RPMI7951 (cell line): ENCODE data around the gene LMX1B. TPM values are rescaled to one million over a fixed set of nuclear protein-coding genes. Genes with fewer than 3 reads are reported as not detected.
"Not testable (repeated sequence)": the region's sequence is repeated elsewhere in the genome, so short reads cannot be mapped to it uniquely, and the experiment has no call there.

ENCODE experiments used
- DNase-seq: peaks from one replicate; pipeline ENCODE4 v3.0.0-alpha.2; 2012; ENCODE audit warnings: low read depth
- total RNA-seq: library from RNA; depleted of rRNA; stranded (reverse); fragments of >200 nt; shearing (Covaris generic); gene quantifications from 2 replicates; pipeline ENCODE4 v1.2.3, GENCODE V29; 2014

The LMX1B gene
- total RNA-seq, 1 experiment from 2014 or later: not detected

DNA sequence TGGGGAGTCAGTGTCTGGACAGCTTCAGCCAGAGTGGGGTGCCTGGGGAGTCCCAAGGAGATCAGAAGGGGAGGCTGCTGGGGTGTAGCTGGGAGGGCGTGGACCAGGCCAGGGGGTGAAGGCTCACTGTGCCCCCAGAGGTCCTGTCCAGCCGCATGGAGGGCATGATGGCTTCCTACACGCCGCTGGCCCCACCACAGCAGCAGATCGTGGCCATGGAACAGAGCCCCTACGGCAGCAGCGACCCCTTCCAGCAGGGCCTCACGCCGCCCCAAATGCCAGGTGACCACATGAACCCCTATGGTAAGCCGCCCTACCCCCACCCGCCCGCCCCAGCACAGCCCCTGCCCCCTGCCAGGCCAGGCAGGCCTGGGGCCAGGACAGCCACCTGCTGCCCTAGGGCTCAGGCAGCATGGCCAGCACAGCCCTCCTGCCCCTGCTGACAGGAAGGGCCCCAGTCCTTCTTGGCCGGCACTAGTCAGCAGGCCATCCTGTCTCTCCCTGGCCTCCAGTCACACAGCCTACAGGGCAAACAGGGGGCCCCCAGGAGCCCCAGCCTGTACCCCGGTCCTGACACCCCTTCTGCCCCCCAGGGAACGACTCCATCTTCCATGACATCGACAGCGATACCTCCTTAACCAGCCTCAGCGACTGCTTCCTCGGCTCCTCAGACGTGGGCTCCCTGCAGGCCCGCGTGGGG, 82.1 kb downstream of the LMX1B start:
- DNase-seq: no peak

DNA sequence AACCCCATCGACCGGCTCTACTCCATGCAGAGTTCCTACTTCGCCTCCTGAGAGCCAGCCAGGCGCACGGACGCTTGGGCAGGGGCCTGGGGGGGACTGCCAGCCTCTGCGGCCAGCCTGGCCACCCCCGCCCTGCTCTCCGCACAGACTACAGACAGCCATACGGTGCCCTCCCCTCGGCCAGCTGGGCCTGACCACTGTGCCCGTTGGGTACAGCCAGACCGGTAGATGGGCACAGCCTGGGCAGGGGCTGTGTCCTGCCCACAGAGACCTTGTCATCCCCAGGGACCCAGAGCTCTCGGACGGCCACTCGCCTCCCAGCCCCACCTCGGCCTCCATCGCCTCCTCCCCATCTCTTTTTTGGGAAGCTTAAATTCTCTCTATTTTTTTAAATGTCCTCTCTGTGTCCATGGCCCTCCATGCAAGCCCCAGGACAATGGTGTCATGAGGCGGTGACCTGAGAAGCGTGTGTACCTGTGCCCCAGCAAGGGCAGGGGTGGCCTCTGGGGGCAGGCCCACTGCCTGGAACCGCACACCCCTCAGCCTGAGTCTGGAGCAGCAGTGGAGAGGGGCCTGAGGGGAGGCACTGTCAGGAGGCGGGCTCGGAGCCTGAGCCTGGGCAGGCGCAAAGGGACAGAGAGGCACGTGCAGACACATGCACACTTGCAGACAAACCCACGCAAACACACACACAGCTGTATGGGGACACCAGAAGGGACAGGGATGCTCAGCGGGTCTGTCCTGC, 82.8 kb downstream of the LMX1B start:
- DNase-seq: no peak

- no peak for DNase-seq
These were observed 83.6 kb downstream of the LMX1B start for GRCh38 chr9:126697330-126697729.

- no peak for DNase-seq
These were observed 84.5 kb downstream of the LMX1B start for GRCh38 chr9:126698251-126698650.

DNA sequence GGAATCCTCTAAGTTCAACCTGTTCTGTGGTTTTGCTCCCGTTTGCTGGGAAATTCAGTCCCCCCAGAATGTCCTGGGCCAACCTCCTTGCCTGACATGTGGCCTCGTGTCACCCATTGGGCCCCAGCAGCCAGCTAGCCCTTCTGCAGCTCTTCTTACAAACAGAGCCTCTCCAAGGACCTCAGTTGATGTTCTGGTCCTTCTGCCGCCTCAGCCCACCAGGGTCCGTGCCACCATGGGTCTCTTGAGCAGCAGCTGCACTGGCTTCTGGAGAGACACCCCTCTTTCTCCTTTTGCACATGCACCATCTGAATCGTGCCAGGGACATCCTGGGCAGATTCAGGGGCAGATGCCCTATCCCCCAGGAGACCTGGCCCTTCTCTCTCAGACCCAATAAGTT, 85.0 kb downstream of the LMX1B start:
- DNase-seq: no peak

- DNase-seq: no peak
These were observed 85.7 kb downstream of the LMX1B start for GRCh38 chr9:126699401-126699881.

DNA sequence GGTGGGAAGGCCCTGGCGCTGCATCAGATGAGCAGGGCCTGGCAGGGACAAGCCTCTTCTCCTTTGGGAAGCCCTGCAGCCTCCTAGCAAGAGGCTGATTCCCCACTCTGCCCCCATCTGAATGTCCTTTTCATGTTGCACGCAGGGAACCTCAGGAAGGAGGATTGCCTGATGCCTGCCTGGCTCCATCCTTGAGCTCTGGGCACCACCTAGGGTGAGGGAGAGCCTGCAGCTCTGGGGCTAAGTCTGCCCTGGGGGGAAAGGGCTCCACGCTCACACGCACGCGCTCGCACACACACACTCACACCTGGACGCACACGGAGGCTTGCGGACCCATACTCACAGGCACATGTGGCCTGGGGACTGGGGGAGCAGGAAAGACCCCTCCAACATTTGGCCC, 86.6 kb downstream of the LMX1B start:
- no peak for DNase-seq

GRCh38 chr9:126700903-126701812, 87.4 kb downstream of the LMX1B start:
- no peak for DNase-seq

DNA sequence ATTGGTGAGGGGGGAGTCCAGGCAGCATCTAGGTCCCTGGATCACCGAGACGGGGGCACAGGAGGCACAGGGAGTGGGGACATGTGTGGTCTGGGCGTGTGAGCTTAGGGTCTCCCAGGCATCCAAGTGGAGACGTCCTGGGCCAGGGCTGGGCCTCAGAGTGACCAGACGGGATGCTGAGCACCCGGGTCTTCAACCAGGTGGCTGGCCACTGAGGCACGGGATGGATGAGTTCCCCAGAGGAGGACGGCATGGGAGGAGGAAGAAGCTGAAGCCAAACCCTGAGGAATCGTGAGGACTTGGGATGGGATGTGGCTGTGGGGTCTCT, 88.0 kb downstream of the LMX1B start:
- DNase-seq: no peak

DNA sequence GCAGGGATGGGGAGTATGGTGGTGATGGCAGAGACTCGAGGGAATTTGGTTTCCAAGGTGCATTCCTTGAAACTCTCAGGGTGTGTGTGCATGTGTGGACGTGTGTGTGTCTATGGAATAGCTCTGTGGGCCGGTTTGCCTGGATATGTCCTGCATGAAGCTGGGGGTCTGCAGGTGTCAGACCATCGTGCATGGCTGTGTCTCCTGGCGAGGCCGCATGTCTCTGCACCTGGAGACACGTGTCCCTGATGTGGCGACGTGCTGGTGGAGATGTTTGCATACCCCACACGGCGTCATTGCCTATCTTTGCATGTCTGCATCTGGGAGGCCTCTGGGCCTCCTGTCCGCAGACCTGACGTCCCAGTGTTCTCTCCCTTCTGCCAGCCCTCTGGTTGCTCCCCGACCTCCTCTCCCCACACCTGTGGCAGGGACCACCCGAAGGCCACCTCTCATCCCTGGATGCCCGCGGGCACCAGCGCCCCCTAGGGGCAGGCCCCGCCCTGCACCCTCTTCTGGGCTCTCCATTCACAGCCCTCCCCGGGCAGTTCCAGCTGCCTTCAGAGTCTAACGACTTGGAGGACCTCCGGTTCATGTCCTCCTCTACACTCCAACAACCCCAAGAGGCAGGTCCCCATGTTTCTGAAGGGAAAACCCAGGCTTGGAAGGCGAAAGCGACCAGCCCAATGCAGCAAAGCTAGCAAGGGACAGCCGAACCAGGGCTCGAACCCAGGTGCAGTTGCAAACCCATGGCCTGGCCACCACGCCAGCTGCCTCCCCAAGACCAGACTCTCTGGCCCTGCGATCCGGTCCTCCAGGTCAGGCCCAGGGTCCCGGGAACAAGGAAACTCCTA, 88.6 kb downstream of the LMX1B start:
- DNase-seq: no peak

- no peak for DNase-seq
These were observed 89.5 kb downstream of the LMX1B start for GRCh38 chr9:126703002-126703865.

GRCh38 chr9:126703866-126704156, 90.1 kb downstream of the LMX1B start:
- DNase-seq: no peak

GRCh38 chr9:126704157-126704891, 90.6 kb downstream of the LMX1B start:
- peak; percentile 37 for DNase-seq

GRCh38 chr9:126704892-126705766, 91.4 kb downstream of the LMX1B start:
- peak; percentile 50 for DNase-seq

GRCh38 chr9:126705767-126706697, 92.3 kb downstream of the LMX1B start:
- peak; percentile 19 for DNase-seq

GRCh38 chr9:126706698-126707053, 92.9 kb downstream of the LMX1B start:
- no peak for DNase-seq

DNA sequence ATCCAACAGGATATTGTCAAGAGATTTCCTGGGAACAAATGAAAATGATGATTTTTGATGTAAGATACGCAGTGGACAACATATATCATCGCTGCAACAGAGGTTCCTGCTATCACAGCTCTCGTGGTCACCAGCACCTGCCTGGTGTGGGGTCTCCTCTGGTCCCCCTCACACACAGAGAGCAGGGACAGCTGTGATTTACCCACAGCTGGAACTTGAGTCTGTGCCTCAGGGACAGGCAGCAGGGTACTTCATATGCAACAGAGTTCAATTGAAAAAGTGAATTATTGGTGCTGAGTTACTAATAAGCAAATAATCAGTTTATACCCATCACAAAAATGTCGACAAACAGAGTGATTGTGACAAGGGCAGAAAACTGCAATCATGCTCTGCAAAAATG, 93.4 kb downstream of the LMX1B start:
- DNase-seq: no peak

DNA sequence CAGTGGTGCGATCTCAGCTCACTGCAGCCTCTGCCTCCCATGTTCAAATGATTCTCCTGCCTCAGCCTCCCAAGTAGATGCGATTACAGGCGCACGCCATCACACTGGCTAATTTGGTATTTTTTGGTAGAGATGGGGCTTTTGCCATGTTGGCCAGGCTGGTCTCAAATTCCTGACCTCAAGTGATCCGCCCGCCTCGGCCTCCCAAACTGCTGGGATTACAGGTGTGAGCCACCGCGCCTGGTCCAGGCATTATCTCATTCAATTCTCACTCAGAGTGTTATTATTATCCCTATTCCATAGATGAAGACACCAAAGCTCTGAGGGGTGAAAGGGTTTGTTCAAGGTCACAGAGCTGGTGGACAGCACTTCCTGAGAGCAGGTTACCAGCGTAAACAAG, 94.0 kb downstream of the LMX1B start:
- DNase-seq: not testable (repeated sequence)
